GM10266 (cell line): Measurements from ENCODE around the gene SETDB1.

Experiments used
- DNase-seq: peaks from one replicate; pipeline ENCODE4 v3.0.0; 2012; ENCODE audit errors: extremely low spot score
- TF ChIP-seq, protein P1 (sequence below): IDR thresholded peaks from 2 replicates; pipeline ENCODE4 v1.5.1; 2012; ENCODE audit warnings: mild to moderate bottlenecking, low read depth; ENCODE audit not compliant: control insufficient read depth, insufficient read depth; ENCODE audit errors: missing control alignments

SETDB1 gene

DNA sequence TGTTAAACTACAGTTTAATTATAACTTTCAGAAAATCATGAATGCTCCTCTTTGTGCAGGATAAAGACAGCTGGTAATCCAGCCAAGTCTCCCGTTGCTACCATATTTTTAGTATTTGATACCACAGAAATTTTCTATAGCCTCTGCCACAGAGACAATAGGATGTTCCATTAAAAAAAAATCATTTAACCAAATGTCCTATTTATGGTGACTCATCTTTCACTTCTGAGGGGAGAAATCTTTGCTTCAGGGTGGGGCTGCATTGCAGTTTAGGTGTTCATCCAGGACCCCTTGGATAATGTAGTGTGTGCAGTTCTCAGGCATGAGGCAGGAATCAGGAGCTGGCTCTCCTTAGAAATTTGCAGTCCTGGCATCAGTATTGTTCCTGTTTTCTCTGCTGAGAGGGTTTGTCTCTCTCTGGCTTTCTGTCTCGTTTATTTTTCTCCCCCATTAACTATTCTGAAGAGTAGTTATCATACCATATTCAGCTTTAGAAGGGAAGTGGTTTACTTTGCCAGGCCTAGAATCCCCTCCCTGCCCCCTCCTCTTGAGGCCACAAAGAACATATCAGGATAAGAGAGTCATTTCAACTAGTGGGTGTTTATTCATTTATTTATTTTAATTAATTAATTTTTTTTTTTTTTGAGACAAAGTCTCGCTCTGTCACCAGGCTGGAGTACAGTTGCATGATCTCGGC lies 85.1 kb downstream of the SETDB1 start:
- no peak for DNase-seq
- TF ChIP-seq, protein P1, sequence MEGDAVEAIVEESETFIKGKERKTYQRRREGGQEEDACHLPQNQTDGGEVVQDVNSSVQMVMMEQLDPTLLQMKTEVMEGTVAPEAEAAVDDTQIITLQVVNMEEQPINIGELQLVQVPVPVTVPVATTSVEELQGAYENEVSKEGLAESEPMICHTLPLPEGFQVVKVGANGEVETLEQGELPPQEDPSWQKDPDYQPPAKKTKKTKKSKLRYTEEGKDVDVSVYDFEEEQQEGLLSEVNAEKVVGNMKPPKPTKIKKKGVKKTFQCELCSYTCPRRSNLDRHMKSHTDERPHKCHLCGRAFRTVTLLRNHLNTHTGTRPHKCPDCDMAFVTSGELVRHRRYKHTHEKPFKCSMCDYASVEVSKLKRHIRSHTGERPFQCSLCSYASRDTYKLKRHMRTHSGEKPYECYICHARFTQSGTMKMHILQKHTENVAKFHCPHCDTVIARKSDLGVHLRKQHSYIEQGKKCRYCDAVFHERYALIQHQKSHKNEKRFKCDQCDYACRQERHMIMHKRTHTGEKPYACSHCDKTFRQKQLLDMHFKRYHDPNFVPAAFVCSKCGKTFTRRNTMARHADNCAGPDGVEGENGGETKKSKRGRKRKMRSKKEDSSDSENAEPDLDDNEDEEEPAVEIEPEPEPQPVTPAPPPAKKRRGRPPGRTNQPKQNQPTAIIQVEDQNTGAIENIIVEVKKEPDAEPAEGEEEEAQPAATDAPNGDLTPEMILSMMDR, result no peak

DNA sequence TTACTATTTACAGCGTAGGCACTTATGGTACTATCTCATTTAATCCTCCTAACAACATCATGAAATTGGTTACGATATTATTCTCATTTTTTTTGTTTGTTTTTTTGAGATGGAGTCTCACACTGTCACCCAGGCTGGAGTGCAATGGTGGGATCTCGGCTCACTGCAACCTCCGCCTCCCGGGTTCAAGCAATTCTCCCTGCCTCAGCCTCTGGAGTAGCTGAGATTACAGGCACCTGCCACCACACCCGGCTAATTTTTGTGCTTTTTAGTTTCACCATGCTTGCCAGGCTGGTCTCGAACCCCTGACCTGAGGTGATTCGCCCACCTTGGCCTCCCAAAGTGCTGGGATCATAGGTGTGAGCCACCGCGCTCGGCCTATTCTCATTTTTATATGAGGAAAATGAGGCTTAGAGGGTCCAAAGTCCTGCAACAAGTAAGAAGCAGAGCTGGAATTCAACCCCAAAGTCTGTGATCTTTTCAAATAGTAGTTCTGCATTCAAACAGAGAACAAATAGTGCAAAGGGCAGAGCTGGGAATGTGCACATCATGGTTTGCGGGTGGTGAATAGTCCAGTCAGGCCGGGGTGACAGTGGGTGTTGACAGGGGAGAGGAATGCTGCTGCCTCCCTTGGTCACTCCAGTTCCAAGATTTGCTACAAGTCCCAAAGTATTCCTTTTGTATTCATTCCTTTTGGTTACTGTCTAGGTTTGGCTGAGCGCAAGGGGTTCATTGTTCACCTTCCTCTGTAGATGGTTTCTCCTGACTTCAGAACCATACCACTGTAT lies 86.7 kb downstream of the SETDB1 start:
- DNase-seq, result no peak
- TF ChIP-seq, protein P1, result no peak

DNA sequence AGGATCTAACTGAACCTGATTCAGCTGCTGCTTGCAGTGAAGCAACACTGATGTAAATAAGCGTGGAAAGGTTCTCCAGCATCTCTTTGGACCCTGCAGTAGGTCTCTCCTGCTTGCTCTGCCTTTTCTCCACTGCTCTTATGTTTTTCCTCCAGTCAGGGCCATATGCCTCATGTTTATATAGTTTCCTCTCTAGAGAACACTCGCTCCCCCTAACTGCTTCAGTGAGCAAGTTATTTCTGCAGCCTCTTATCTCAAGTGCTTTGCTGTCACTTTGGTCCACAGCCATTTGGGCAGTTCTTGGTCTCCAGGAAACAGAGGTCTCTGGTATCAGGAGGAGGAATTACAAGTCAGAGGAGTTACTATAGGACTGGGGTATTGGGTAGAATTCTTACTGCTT lies 87.4 kb downstream of the SETDB1 start:
- no peak for DNase-seq
- TF ChIP-seq, protein P1, result no peak
